Fibroblast of the aortic adventitia (primary cell): ENCODE measurements around the gene USP9X. TPM values are rescaled to one million over a fixed set of nuclear protein-coding genes. Genes with fewer than 3 reads are reported as not detected.
"Not testable (repeated sequence)": the region's sequence is repeated elsewhere in the genome, so short reads cannot be mapped to it uniquely, and the experiment has no call there.

ENCODE experiments used
- DNase-seq: peaks from one replicate; pipeline ENCODE4 v3.0.0-alpha.2; 2010; ENCODE audit warnings: low read depth
- H3K4me3 ChIP-seq: 2 replicates; pipeline ENCODE4 v1.5.1; 2011; ENCODE audit warnings: low read depth, mild to moderate bottlenecking, control low read depth, low read length, moderate library complexity
- CTCF ChIP-seq: IDR thresholded peaks from 2 replicates; pipeline ENCODE4 v1.5.1; 2011; ENCODE audit warnings: mild to moderate bottlenecking, low read length, control low read depth, inconsistent platforms; ENCODE audit not compliant: insufficient read depth
- total RNA-seq: library from RNA; depleted of rRNA; stranded (reverse); fragments of >200 nt; gene quantifications from 2 replicates; pipeline ENCODE4 v1.2.3, GENCODE V29; 2012; ENCODE audit warnings: low replicate concordance

USP9X gene
- total RNA-seq, 1 donor = 99.1 TPM

- H3K4me3 ChIP-seq = no peak overlapping the region
- no peak for TF ChIP-seq CTCF
- no peak for DNase-seq
Measured at GRCh38 chrX:41176263-41176662, 91.0 kb downstream of the USP9X start.

- no peak for TF ChIP-seq CTCF
- DNase-seq = no peak
Measured at GRCh38 chrX:41177297-41177696, 92.1 kb downstream of the USP9X start.

GRCh38 chrX:41178201-41178600, 93.0 kb downstream of the USP9X start:
- DNase-seq = no peak
- no peak for TF ChIP-seq CTCF
- H3K4me3 ChIP-seq = no peak overlapping the region

More at GRCh38 chrX:41177297-41177696, 92.1 kb downstream of the USP9X start:
- no peak overlapping the region for H3K4me3 ChIP-seq

GRCh38 chrX:41180194-41180908, 95.1 kb downstream of the USP9X start:
- DNase-seq = peak; percentile 75
- peak; percentile 84 for TF ChIP-seq CTCF
- H3K4me3 ChIP-seq = no peak overlapping the region

- no peak for DNase-seq
- TF ChIP-seq CTCF = no peak
- H3K4me3 ChIP-seq = no peak overlapping the region
Measured at GRCh38 chrX:41184312-41184711, 99.1 kb downstream of the USP9X start.

GRCh38 chrX:41186946-41187345, 101.7 kb downstream of the USP9X start:
- DNase-seq, H3K4me3 ChIP-seq: not testable (repeated sequence)

- TF ChIP-seq CTCF = no peak
- no peak overlapping the region for H3K4me3 ChIP-seq
- DNase-seq = no peak
Measured at GRCh38 chrX:41189156-41189555, 103.9 kb downstream of the USP9X start.
